A549 treated with AZD9567 at 1 μM for 4 hours (cell line): ENCODE measurements around the gene IFNL1. TPM values are rescaled to one million over a fixed set of nuclear protein-coding genes. Genes with fewer than 3 reads are reported as not detected.

Source experiments
- total RNA-seq: library from RNA; stranded (reverse); fragments of 200-300 nt; extraction: Qiagen RNA extraction; gene quantifications from 5 replicates; pipeline ENCODE4 v1.2.3, GENCODE V29; 2022; ENCODE audit not compliant: insufficient read depth

IFNL1 gene
- 0.13 to 0.16 TPM in 2 of 5 replicates, not detected in the others for total RNA-seq

DNA sequence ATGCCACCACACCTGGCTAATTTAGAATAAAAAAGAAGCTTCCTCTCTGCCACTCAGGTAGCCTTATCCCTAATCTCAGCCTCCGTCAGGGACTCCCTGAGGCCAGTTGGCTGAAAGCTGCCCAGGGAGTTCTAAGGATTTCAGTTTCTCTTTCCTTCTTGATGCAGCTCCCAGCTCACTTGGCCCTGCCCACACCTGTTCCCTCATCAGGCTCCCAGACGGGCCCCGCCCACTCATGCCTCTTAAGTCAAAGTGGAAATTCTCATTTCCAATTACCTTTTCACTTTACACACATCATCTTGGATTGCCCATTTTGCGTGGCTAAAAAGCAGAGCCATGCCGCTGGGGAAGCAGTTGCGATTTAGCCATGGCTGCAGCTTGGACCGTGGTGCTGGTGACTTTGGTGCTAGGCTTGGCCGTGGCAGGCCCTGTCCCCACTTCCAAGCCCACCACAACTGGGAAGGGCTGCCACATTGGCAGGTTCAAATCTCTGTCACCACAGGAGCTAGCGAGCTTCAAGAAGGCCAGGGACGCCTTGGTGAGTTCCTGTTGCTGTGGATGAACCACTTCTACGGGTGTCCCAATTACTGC is at the start of gene IFNL1:
TSS of gene IFNL1 (plus strand) at position 353 of the 591 bp plus-strand sequence. CDS start at position 368, 15 bp downstream.

GRCh38 chr19:39248806-39249205 is 47.4 kb upstream of the IFNL1 start, which contains the start of gene IFNL4:
IFNL4 (minus strand) TSS chr19:39248856.

GRCh38 chr19:39268085-39268484 is 28.1 kb upstream of the IFNL1 start, which contains the start of gene IFNL2:
IFNL2 (plus strand) TSS chr19:39268396; CDS start chr19:39268569, 173 bp downstream.

DNA sequence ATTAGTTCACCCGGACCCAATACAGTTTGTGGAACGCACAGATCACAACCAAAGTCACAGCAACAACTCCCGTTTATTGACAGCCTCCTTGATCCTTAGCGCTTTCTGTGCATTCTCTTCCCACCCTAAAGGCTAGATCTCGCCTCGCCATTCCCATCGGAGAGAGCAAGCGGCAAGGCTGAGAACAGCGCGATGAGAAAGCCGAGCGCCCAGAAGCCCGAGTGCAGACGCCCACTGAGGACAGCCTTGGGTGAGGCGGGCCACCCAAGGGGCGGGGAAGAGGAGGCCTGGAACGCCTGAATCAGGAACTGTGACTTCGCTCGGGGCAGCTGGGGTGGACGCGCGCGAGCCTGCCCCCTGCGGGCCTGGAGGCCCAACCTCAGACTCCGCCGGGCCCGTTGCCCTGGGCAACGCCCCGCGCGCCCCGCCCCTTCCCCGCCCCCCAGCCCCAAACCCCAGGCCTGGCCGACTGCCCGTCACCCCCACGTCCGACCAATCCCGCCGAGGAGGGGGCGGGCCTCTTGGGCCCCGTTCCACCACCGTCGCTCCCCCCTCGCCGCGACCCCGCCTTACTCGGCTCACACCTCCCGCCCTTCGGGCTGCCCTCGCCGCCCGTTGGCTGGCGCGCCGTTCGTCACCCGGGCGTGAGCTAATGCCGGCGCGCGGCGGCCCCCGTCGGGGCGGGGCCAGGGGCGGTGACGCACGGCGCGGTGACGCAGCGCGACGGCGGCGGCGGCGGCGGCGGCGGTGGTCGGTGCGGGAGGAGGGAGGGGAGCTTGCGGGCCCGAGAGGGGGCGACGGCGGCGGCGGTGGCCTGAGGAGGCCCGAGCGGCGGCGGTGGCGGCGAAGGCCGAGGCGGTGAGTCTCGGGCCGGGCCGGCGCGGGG is 45.8 kb downstream of the IFNL1 start, which contains the start of gene SAMD4B:
TSS of gene SAMD4B (plus strand) at position 703 of the 886 bp plus-strand sequence. CDS start 14,473 bp downstream, outside the sequence.

Other genes starting within 250 kb of the IFNL1 start
- gene ACP7, start 212.0 kb upstream of the IFNL1 start, total RNA-seq: 0.03 to 0.07 TPM (median 0.05 TPM) in 3 of 5 replicates, not detected in the others
- 88.0 to 108 TPM (median 104 TPM) in 5 replicates for gene PAK4, start 170.6 kb upstream of the IFNL1 start, total RNA-seq
- 1.3 to 2.1 TPM (median 1.4 TPM) in 5 replicates for gene NCCRP1, start 99.4 kb upstream of the IFNL1 start, total RNA-seq
- not detected in 5 replicates for gene SYCN, start 92.1 kb upstream of the IFNL1 start, total RNA-seq
- not detected in 5 replicates for gene IFNL3, start 51.4 kb upstream of the IFNL1 start, total RNA-seq
- gene IFNL4, start 47.6 kb upstream of the IFNL1 start, total RNA-seq: 0.06 TPM in 1 of 5 replicates, not detected in the others
- not detected in 5 replicates for gene IFNL2, start 28.0 kb upstream of the IFNL1 start, total RNA-seq
- gene LRFN1, start 24.5 kb downstream of the IFNL1 start, total RNA-seq: 5.9 to 10.7 TPM (median 8.9 TPM) in 5 replicates
- gene GMFG, start 39.6 kb downstream of the IFNL1 start, total RNA-seq: 0.45 to 0.82 TPM (median 0.62 TPM) in 3 of 5 replicates, not detected in the others
- gene SAMD4B, start 46.0 kb downstream of the IFNL1 start, total RNA-seq: 115 to 174 TPM (median 166 TPM) in 5 replicates
- 72.0 to 80.3 TPM (median 72.6 TPM) in 5 replicates for gene PAF1, start 94.7 kb downstream of the IFNL1 start, total RNA-seq
- 73.8 to 80.0 TPM (median 75.8 TPM) in 5 replicates for gene MED29, start 95.0 kb downstream of the IFNL1 start, total RNA-seq
- 166 to 245 TPM (median 209 TPM) in 5 replicates for gene ZFP36, start 110.4 kb downstream of the IFNL1 start, total RNA-seq
- gene PLEKHG2, start 116.3 kb downstream of the IFNL1 start, total RNA-seq: 49.0 to 86.4 TPM (median 78.5 TPM) in 5 replicates
- gene RPS16, start 139.5 kb downstream of the IFNL1 start, total RNA-seq: 5,938 to 7,845 TPM (median 7,337 TPM) in 5 replicates
- gene SUPT5H, start 149.2 kb downstream of the IFNL1 start, total RNA-seq: 143 to 205 TPM (median 186 TPM) in 5 replicates
- gene TIMM50, start 184.4 kb downstream of the IFNL1 start, total RNA-seq: 179 to 235 TPM (median 217 TPM) in 5 replicates
- 3.6 to 11.6 TPM (median 10.2 TPM) in 5 replicates for gene DLL3, start 202.5 kb downstream of the IFNL1 start, total RNA-seq
- gene SELENOV, start 218.7 kb downstream of the IFNL1 start, total RNA-seq: not detected in 5 replicates
- 8.2 to 12.8 TPM (median 8.7 TPM) in 5 replicates for gene EID2B, start 236.4 kb downstream of the IFNL1 start, total RNA-seq
- 32.5 to 48.7 TPM (median 45.4 TPM) in 5 replicates for gene EID2, start 243.8 kb downstream of the IFNL1 start, total RNA-seq